SK-MEL-5 (cell line): ENCODE measurements around the gene NACC2. TPM values are rescaled to one million over a fixed set of nuclear protein-coding genes. Genes with fewer than 3 reads are reported as not detected.
A peak's percentile ranks its signal among the peaks of the same experiment; 100 is the strongest.
"Not testable (repeated sequence)": the region's sequence is repeated elsewhere in the genome, so short reads cannot be mapped to it uniquely, and the experiment has no call there.

Experiments used
- DNase-seq: peaks from one replicate; pipeline ENCODE4 v3.0.0-alpha.2; 2016; ENCODE audit warnings: low read depth, low spot score
- in situ Hi-C: cut with HindIII; loops from 2 replicates; pipeline ENCODE4 v1.10.0; 2016; ENCODE audit warnings: low sequenced_read_pairs, high pct_unique_total_duplicates, low pct_unique_long_range_greater_than_20kb
- total RNA-seq: library from RNA; depleted of rRNA; stranded (reverse); fragments of >200 nt; shearing (Covaris generic); gene quantifications from 2 replicates; pipeline ENCODE4 v1.2.3, GENCODE V29; 2014

Gene NACC2
- total RNA-seq, 1 experiment from 2014 or later: 38.2 TPM

DNA sequence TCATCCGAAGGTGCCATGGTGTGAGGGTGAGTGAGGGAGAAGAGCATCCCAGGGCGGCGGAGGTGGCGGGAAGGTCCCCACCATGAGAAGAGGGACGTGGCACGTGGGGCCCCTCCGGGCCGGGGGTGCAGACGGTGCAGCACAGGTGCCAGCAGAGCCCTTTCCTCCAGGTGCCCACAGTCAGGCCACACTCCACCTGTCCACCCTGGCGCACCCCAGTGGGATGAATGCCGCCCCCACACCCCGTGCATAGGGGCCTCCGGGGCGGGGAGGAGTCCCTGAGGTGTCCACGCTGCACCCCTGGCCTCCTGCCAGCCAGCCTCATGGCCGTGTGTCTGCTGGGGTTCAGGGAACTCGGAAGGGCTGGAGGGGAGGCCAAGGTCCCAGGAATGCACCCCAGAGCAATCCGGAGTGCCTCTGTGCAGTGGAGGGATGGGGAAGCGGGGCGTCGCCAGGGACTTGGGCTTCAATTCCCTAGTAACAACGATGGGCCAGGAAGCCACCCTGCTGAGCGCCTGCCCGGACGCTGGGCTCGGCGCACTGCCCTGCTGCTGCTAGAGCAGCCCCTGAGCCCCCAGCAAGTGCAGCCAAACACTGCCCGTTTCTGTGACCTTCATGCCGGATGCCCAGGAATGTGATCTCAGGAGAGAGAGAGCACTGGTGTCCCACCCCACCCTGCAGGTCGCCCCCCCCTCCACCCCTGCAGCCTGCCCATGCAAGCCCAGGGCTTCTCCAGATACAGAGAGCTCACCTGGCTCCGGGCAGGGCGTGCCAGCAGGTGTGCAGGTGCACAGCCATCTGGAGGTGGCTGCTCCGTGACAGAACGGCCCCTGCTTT lies 8.8 kb upstream of the NACC2 start:
- no peak for DNase-seq
- in situ Hi-C loops: no loop called here

DNA sequence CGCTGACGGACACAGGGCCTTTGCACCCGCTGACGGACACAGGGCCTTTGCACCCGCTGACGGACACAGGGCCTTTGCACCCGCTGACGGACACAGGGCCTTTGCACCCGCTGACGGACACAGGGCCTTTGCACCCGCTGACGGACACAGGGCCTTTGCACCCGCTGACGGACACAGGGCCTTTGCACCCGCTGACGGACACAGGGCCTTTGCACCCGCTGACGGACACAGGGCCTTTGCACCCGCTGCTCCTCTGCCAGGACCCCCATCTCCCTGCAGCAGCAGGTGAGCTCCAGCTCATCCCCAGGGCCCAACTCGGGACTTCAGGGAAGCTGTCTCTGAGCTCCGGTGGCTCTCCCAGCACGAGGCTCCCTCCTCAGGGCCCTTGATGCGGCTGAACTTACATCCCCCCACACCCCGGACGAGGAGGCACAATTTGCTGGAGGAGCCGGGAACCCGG lies 6.6 kb upstream of the NACC2 start:
- in situ Hi-C loops, DNase-seq: not testable (repeated sequence)

DNA sequence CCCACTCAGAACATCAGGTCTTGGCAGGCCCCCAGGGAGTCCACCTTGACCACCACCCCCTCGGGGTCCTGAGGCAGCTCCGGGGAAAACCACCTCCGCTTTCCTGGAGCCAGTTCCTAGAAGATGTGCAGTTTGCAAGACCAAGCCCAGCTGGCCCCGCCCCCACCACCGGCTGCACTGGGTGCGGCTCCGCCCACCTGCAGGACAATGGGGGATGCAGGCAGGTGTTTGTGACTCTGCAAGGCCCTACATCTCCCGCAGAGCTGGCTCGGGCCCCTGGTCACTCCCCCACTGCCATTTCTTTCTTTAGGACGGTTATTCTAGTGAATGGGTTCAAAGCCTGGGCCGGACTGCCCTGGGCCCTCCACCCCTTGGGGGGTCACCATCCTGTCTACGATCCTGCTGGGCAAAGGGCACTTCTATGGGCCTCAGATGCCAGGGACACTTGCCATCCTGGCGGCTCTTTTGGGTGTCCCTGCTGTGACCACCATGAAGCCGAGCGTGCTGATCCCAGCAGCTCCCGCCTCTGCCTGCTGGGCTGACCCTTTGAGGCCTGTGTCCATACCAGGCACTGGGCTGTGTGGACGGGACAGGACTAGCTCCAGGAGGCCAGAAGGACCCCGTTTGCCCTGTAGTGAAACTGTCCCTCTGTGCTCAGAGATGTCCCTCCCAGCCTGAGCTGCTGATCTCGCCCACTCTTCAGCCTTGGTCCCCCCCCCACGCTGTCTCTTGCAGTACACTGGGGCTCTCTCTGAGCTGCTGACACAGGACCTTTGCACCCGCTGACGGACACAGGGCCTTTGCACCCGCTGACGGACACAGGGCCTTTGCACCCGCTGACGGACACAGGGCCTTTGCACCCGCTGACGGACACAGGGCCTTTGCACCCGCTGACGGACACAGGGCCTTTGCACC lies 5.9 kb upstream of the NACC2 start:
- DNase-seq: no peak

DNA sequence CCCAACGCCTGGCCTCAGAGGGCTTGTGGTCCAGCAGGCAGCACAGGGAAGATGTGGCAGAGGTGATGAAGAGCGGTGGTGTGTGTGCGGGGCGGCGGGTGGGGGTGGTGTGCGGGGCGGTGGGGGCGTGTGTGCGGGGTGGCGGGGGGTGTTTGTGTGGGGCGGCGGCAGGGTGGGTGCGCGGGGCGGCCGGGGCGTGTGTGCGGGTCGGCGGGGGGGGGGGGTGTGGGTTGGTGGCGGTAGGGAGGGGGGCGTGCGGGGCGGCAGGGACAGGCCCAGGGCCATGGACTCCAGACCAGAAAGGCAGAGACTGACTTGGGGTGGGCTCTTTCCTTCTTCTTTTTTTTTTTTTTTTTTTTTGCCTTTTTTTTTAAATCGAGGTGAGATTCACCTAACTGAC lies 4.5 kb upstream of the NACC2 start:
- in situ Hi-C loops: no loop called here

More for the DNA sequence above, 5.9 kb upstream of the NACC2 start:
- in situ Hi-C loops: no loop called here

DNA sequence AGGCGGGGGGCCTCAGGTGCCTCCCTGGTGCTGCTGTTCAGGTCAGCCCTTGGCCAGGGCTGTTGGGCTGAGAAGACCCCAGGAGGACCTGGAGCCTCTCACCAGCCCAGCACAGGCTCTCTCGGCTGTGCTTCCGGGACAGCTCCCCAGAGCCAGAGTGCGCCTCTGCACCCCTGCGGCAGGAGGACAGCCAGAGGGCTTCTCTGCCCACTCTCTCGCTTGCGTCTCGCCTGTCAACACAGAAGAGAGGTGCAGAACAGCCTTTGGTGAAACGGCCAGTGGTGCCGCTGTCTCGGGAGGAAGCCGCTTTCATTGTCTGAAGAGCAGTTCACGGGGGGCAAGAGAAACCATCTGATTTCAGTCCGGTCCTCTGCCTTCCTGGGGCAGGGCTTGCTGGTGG lies 3.8 kb upstream of the NACC2 start:
- in situ Hi-C loops: no loop called here
- DNase-seq: no peak

More for the DNA sequence above, 4.5 kb upstream of the NACC2 start:
- no peak for DNase-seq

DNA sequence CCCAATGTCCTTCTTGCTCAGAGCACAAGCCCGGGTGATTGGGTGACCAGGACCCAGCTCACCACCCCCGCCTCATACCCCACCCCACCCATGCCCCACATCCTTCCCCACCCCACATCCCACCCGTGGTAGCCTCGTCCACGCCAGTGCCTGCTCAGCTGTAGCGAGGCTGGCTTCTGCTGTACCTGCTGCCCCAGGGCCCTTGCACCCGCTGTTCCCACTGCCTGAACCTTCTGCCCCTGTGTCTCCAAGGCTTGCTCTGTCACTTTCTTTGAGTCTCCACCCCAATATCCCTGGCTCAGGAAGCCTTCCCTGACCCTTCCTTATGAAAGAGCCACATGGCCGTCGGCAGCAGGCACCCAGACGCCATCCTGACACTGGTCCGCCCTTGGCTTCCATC lies 3.1 kb upstream of the NACC2 start:
- in situ Hi-C loops: no loop called here
- DNase-seq: no peak

DNA sequence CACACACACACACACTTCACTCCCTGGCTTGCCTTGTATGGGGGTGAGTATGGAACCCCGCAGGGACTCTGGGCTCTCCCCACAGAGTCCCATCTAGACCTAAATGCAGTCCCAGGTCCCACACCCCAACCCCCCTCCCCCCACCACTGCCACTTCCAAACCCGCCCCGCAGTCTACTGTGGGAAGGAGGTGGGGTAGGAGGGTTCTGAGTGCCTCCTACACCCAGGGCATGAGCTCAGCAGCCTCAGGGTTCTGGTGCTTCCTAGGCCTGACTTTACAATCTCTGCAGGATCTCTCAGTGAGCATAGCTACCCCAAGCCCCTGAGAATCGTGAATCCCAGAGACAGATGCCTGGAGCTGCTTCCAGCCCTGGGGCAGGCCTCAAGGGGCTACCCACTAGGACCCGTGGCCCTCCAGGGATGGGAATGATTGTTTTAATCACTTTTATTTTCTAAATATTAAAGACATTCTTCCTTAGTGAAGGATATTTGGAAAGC lies 1.5 kb upstream of the NACC2 start:
- in situ Hi-C loops: no loop called here
- no peak for DNase-seq

DNA sequence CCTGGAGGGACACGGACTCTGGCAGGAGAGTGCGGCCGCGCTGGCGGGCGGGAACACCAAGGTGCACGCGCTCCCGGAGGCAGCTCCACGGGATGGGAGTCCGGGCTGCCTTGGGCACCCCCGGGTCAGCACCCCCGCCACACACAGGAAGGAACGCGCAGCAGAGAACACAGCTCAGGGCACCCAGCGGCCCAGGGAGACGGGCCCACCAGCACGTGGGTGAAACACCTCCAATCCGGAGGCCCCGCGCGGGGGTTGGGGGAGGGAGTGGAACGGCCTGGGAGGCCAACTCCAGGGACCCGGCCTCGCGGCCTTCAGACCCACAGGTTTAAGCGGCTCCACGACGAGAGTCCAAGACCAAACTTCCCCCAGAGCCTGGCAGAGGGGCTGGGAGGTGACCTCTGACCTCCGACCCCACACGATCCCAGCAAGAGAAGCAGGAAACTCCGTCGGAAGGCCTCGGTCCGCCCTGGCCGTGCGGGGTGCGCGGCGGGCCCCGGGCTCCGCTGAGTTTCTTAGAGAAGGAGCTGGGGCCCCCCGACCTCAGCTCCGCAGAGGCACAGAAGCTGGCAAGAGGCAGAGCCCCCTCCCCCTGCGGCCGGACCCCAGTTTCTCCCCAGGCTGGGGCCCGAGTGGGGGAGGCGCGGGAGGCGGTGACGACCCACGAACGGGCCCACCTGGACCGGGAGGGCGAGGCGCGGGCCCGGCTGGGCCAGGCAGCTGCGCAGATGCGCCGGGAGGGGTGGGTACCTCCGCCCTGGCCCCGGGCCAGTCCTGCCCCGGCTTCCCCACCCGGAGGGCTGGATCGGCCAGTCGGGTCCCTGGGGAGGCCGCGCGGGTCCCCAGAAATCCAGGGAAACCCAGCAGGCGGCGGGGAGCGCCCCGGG lies 851 bp downstream of the NACC2 start:
- in situ Hi-C loops: no loop called here
- peak; percentile 49 for DNase-seq

DNA sequence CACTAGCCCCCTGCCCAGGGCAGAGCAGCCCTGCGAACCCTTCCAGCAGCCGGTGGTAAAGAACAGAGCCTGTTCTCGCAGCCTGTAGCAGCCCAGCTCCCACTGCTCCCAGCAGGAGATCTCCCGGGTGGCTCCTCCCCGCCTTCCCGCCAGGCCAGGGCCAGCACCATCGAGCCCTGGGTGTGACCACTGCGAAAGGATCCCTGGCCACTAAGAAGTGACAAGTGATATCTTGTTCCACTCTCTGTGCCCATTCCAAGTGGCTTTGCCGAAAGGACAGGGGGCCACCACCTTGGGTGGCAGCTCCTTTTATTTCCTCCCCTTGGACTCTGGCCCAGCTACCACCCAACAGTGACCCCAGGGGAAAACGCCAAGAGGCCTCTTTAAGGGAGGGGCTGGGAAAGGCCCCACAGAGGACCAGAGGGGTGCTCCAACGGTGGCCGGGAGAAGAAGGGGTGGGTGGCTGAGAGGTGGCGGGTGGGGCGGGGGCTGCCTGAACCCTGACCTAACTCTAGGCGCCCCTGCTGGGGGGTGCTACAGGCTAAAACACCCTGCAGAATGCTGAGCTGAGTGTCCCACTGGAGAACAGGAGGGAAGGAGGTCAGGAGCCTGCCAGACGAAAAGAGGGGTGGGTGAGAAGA lies 1.6 kb downstream of the NACC2 start:
- in situ Hi-C loops: no loop called here

DNA sequence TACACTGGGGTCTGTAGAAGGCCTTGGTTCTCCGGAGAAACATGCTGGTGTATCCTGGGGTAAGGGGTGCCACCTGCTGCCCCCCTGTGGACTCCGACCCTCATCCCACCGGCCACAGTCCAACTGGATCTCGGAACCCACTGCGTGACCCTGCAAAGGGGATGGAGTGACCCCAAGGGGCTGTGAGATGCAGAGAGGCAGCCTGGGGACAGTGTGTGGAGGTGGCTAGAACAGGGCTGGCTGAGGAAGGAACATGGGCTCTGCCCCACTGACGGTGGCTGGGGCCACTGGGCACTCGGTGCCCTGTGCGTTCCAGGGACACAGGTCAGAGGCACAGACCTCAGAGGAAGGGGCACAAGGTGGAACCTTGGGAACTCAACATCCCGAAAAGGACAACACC lies 2.3 kb downstream of the NACC2 start:
- no peak for DNase-seq
- in situ Hi-C loops: no loop called here

More for the DNA sequence above, 1.6 kb downstream of the NACC2 start:
- peak; percentile 50 for DNase-seq

DNA sequence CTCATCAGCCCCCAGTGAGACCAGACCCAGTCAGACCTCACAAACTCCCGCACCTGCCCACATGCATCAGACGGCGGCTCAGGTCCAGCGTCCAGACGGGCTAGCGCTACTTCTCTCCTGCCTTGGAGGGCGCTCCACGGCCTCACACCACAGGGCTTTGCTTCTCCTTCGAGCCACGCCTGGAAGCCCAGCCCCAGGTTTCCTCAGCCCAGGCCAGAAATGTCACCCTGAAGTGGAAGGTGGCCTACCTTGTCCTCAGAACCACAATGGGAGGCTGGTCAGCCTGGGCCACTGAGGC lies 2.8 kb downstream of the NACC2 start:
- in situ Hi-C loops: no loop called here
- no peak for DNase-seq

DNA sequence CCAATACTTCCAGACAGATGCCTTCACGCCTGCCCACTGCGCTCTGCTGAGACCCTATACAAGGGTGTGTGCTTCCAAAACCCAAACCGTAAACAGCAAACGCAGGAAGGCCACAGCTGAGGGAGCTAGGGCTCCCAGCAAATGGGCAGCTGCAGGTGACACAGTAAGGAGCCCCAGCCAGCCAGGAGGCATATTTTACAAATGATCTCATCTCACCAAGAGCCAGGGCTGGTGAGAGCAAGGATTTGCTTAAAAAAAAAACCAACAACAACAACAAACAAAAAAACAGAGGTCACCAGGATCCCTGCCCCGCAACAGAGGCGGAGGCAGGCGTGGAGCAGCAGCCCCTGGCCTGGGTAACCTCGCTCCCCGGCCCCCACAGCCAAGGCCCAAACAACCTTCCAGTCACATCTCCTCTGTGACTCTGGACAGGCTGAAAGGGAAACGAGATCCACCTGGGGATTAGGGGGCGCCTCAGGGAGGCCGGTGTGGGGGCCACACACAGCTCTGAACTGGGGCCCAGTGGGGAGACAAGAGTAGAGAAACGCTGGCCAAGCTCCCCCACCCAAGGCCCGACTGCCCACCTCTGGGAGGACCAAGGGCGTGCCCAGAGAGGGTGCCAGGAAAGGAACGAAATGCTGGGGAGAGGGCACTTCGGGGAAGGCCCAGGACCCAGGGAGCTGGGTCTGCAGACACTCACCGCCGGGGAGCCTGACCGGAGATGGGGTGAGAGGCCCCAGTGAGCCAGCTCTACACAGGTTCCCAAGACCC lies 3.3 kb downstream of the NACC2 start:
- in situ Hi-C loops: no loop called here
- no peak for DNase-seq

DNA sequence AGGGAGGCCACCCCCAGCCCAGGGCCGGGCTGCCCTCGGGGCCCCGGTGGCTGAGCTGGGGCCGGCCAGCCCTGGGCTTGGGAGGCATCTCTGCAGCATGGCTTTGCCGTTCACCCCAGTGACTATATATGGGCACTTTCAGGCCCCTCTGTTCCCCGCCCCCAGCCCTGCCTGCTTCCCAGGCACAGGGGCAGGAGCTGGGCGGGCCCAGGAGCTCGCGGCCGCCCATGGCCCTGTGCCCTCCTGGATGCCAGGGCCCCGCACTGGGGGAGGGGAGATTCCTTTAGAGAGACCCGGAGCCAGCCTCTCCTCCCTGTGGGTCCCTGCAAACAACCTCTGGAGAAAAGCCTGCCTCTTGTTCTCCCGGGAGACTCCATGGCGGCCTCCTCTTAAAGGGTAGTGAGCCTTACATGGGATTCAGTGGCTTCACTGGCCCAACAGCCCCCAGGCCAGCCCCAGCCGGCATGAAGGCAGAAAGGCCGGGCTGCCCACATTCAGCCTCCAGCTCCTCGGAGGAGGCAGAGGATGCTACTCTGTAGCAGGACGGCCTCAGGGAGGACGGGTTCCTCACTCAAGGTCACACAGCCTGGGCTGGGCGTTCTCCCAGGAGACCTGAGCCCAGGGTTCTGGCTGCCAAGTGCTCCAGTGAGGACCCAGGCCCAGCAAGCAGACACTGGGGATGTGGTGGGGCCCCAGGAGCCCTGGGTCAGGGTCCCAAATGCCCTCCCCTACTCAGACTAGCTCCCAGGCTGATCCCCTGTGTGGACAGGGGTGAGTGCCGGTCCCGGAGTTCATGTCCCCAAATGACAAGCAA lies 4.1 kb downstream of the NACC2 start:
- DNase-seq: no peak
- in situ Hi-C loops: no loop called here

DNA sequence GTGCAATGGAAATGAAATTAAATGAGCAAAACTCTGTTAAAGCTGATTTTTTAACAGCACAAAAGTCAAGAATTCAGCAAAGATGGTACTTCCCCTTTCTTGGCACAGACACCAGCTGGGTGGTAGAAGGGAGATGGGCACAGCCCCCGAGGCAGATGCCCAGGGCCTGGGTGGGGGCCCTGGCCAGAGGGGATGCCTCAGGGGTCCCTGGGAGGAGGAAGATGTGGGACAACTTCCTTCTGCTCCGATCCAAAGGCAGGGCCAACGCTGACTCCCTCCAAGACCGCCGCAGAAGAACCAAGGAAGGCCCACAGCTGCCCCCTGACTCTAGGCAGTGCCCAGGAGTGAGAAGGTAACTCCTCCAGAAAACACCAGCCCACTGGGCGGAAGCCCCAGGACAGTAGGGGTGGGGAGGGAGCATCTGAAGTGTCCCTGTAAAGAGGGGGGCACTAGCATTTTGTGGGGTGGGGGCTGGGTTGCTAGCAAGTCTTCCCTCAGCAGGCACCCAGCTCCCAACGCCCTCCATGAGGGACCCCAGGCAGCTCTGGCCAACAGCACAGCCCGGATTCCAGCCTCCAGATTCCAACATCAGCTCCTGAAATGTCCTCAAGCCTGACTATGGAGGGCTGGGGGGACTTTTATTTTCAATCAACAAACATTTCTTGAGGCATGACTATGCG lies 4.9 kb downstream of the NACC2 start:
- in situ Hi-C loops: no loop called here
- DNase-seq: no peak

DNA sequence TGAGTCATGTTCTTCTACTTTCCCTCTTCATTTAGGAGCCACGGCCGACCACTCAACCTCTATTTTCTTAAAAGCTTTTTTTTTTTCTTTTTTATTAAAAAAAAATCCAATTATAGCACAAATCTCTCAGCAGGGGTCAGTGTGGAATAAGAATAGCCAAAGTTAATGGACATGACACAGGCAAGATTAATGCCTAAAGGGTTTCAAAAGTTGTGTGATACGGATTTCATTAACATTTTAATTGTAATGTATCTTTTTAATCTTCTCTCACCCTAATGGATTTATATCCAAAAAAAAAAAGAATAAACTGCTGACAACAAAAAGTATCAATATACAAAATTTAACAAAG lies 5.4 kb downstream of the NACC2 start:
- DNase-seq: peak; percentile 51
- in situ Hi-C loops: no loop called here
